Measurements from ENCODE around the gene C1QTNF2. TPM values are rescaled to one million over a fixed set of nuclear protein-coding genes. Genes with fewer than 3 reads are reported as not detected.

Gene C1QTNF2
- total and polyA plus RNA-seq, 7 donors = 0.08 to 1.8 (median 0.35) TPM

- WGBS, 3 donors = 58 to 67% (median 58%) methylated on average over 9 of the region's 9 CpGs
- Histone ChIP-seq H3K4me3 (no peak overlapping the region), H3K4me1 (peaks cover 14% of the 10 kb centered on the region), H3K27ac (no peak overlapping the region), H3K27me3 (ENCODE audit: insufficient read depth in 3 of 3, low read length in 2 of 3) (no peaks in the 10 kb centered on the region), H3K9me3 (no peaks in the 10 kb centered on the region), H3K36me3 (ENCODE audit: insufficient read depth in 1 of 2, low read depth in 1 of 2) (no peaks in the 10 kb centered on the region)
- intact Hi-C loops (cut with DNase I) = no loop called here
- ATAC-seq (no peak), DNase-seq (no peak)
- no peak for TF ChIP-seq CTCF (IDR thresholded peaks at IDR 0.05)
Measured at GRCh38 chr5:160361624-160362228, 8.7 kb downstream of the C1QTNF2 start.

GRCh38 chr5:160360310-160360709 is 10.1 kb downstream of the C1QTNF2 start:
- Histone ChIP-seq H3K9me3 (no peaks in the 10 kb centered on the region), H3K36me3 (ENCODE audit: insufficient read depth in 1 of 2, low read depth in 1 of 2) (no peaks in the 10 kb centered on the region), H3K4me3 (no peak overlapping the region), H3K27ac (no peak overlapping the region), H3K27me3 (ENCODE audit: insufficient read depth in 3 of 3, low read length in 2 of 3) (no peaks in the 10 kb centered on the region), H3K4me1 (peaks cover 14% of the 10 kb centered on the region)
- ATAC-seq (no peak), DNase-seq (no peak)
- TF ChIP-seq CTCF (IDR thresholded peaks at IDR 0.05) = no peak
- 69 to 85% (median 80%) methylated on average over 3 of the region's 3 CpGs for WGBS, 3 donors
- intact Hi-C loops (cut with DNase I) = no loop called here

DNA sequence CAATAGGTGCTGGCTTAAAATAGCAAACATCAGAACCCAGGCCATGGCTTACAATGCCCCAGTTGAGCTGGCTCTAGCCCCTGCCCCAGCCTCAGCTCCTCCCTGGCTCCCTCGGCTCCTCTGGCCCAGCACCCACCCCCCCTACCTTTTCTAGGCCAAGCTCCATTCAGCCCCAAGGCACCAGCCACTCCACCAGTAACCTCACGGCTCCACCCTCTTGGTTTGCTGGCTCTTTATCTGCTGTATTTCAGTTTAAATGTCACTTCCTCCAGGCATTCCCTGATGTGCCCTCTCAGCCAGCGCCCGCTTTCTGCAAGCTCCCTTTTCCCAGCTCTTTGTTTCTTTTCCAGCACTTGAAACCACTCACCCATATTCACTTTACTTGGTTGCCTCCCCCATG is 10.6 kb downstream of the C1QTNF2 start:
- Histone ChIP-seq H3K4me3 (no peak overlapping the region), H3K27me3 (ENCODE audit: insufficient read depth in 3 of 3, low read length in 2 of 3) (no peaks in the 10 kb centered on the region), H3K27ac (no peak overlapping the region), H3K36me3 (ENCODE audit: insufficient read depth in 1 of 2, low read depth in 1 of 2) (no peaks in the 10 kb centered on the region), H3K4me1 (peaks cover 14% of the 10 kb centered on the region), H3K9me3 (no peaks in the 10 kb centered on the region)
- intact Hi-C loops (cut with DNase I) = no loop called here
- TF ChIP-seq CTCF (IDR thresholded peaks at IDR 0.05) = no peak
- 76 to 81% (median 79%) methylated on average over 4 of the region's 4 CpGs for WGBS, 3 donors
- ATAC-seq (no peak), DNase-seq (no peak)

DNA sequence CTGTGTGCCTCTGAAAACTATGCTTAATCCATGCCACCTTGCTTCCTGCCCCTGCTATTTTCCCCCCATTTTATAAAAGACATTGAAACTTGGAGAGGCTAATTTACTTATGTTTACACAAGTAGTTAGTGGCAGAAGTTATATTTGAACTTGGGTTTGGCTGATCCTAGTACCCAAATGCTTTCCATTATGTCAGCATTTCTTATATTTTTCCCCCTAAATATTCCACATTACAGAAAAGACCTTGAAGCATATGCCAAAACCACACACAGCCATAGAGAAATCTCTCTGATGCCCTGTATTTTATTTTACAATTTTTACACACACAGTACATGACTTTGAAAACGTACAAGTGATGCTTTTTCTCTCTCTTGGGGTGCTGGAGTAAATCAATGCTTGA is 11.2 kb downstream of the C1QTNF2 start:
- Histone ChIP-seq H3K4me1 (peaks cover 14% of the 10 kb centered on the region), H3K36me3 (ENCODE audit: insufficient read depth in 1 of 2, low read depth in 1 of 2) (no peaks in the 10 kb centered on the region), H3K4me3 (no peak overlapping the region), H3K27ac (no peak overlapping the region), H3K27me3 (ENCODE audit: insufficient read depth in 3 of 3, low read length in 2 of 3) (no peaks in the 10 kb centered on the region), H3K9me3 (no peaks in the 10 kb centered on the region)
- ATAC-seq = no peak
- 0 to 47% (median 3%) methylated on average over 1 of the region's 1 CpG for WGBS, 3 donors
- DNase-seq = no peak
- intact Hi-C loops (cut with DNase I) = no loop called here
- TF ChIP-seq CTCF (IDR thresholded peaks at IDR 0.05) = no peak

DNA sequence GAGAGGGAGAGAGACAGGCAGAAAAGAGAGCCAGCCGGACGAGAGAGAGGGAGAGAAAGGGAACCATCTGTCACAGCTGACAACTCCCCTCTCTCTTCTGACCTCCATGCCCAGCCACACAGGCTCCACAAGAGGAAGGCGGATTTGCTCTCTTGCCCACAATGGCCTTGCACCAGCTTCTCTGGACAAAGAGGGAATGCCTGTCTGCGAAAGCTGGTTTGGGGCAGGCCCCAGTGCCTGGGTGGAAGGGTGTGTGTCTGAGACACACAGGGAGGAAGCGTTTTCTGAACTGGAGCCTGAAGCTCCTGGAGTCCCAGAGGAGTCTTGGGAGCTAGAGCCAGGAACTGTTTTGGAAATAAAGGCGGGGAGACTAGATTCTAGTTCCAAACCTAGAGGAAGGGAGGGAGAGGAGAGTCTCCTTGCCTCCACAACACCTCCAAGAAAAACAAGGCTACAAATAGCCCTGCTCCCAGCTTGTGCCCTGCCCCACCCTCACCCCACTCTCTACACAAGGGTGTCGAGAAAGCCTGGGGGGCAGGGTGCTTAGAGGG is 12.5 kb downstream of the C1QTNF2 start:
- peaks cover 22% of the 10 kb centered on the region for H3K4me1 ChIP-seq
- H3K4me3 ChIP-seq = no peak overlapping the region
- no peak for TF ChIP-seq CTCF (IDR thresholded peaks at IDR 0.05)

More for the DNA sequence above, 12.5 kb downstream of the C1QTNF2 start:
- WGBS, 3 donors = 15 to 30% (median 20%) methylated on average over 7 of the region's 7 CpGs
- Histone ChIP-seq H3K9me3 (no peaks in the 10 kb centered on the region), H3K27ac (peak overlapping the region; percentile 46), H3K27me3 (ENCODE audit: insufficient read depth in 3 of 3, low read length in 2 of 3) (no peaks in the 10 kb centered on the region), H3K36me3 (ENCODE audit: insufficient read depth in 1 of 2, low read depth in 1 of 2) (no peaks in the 10 kb centered on the region)
- intact Hi-C loops (cut with DNase I) = no loop called here
- peak; percentile 33 to 58 for DNase-seq
- ATAC-seq = peak in 3 of 4 donors; percentile 16 to 36 (median 20)

Measured in psoas muscle (tissue), 8 donors.